ENCODE results near the gene ZNF385C.

Gene ZNF385C

DNA sequence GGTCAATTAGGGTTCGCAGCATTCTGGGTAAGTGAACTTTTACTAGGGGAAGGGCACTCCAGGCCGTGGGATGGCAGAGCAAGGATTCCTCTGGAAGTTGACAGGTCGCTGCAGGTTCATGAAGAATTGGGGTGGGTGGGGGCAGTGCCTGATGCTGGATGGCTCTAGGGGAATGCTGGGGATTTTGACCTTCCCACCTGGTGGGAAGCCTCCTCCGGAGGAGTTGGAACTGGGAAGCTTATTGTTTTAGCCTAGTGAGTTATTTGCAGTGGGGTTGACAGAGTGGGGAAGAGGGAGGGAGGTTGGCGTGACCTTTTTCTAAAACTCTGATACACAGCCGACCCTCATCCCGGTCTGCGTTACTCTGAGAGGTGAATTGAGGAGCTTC is 47.3 kb downstream of the ZNF385C start:
- DNase-seq (ENCODE audit: low read depth, low spot score): no peak

DNA sequence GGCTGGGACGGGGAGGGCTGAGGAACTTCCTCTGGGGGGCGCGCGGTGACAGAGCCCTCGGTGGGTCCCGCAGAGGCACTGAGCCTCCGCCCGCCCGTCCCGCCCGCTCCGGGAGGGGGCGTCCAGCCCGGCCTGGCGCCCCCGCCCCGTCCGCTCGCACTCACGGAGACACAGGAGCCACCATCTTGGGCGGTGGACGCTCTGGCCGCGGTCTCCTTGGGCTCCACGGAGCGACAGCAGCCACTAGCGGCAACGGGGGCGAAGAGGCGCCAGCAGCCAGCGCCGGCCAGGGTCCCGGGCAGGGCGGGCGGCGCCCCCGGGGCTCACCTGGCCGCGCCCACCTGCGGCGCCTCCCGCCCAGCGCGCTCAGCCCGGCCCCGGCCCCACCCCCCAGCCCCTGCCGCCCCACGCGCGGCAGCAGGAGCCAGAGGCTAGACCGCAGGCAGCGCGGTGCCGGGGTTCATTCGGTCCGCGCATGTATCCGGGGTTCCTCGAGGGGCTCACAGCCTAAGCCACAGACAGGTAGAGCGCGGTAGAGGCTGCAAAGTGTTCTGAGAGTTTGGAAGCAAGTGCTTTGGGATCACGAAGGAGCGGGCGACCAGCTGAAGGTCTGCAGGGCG is 47.8 kb downstream of the ZNF385C start, which contains the start of gene C17orf113:
Gene C17orf113 (minus strand): TSS at position 209 of the 620 bp plus-strand sequence. CDS start 7,225 bp downstream, outside the sequence.
- DNase-seq (ENCODE audit: low read depth, low spot score): peak; percentile 50

DNA sequence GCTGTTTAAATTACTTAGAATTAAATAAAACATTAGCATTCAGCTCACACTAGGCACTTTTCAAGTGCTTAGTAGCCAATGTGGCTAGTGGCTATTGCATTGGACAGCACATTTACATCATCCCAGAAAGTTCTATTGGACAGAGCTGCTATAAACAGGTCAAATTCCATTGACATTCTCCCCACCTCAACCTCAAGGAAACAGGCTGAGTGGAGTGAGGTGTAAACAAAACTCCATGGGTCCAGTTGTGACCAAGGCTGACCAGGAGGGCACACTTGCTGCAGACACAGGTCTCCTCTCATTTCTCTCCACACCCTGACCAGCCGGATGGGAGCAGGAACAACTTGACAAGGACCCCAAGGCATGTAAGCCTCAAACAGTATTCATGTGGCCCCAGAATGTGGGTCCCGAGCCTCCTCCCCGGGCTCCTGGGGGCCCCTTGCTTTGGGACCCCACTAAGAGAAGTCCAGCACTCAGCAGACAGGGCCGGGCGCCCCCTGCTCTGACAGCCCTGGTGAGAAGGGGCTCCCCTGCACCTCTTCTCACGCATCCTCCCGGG is 48.4 kb downstream of the ZNF385C start:
- peak; percentile 35 for DNase-seq (ENCODE audit: low read depth, low spot score)

DNA sequence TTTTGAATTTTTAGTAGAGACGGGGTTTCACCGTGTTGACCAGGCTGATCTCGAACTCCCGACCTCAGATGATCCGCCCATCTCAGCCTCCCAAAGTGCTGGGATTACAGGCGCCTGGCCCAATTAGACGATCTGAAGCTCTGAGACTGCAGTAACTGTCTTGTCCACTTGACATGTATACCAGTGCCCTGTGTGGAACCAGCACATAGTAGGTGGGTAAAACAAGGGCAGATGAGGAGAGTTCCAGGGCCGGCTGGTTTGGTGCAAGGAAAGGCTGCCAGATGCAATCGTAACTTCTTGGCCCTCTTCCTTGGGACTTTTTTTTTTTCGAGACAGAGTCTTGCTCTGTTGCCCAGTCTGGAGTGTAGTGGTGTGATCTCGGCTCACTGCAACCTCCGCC is 50.9 kb downstream of the ZNF385C start:
- DNase-seq (ENCODE audit: low read depth, low spot score): no peak

DNA sequence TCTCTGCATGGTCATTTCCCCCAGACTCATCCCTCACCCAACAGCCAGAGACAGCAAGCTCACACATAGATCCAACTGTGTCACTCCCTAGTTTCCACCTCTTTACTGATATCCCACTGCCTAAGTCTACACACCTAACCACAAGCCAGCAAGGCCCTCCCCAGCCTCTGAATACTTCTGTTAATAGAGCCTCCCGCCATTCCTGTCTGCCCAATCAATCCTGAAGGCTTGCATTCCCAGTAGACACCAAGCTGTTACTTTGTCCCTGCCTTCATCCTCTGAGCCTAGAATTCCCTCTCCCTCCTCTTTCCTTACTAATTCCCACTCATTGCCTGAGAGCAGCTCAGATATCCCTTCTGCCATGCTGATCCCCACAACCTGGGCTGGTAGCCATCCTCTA is 52.6 kb downstream of the ZNF385C start:
- DNase-seq (ENCODE audit: low read depth, low spot score): no peak

DNA sequence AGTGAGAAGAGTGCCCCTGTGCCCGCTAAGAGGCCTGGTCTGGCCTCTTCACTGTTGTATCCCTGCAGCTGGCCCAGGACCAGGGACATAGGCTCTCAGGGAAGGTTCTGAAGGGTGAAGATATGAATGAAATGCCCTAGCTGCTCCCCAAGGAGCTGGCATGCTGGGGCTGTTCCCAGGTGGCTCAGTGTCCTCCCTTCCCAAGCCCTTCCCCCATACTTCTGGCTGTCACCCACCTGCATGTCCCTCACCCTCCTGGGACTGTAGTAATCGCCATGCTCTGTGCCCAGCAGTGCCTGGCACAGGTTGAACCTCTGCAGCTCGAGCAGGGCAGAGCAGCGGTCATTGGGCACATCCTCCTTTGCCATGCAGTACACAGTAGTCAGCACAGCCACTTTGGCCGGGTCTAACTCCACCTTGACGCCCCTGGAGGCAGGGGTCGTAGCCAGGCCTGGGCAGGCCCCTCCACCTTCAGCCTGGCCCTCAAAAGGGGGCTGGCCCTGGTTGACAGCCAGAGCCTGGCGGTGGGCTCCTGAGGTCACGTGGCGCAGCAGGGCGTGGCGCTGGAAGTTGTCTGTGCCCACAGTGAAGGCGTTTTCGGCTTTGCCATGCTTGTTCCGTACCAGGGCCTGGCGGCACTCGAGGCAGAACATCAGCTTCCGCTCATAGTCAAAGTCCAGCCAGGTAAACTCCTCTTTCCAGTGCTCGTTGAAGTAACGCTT is 55.5 kb downstream of the ZNF385C start:
- DNase-seq (ENCODE audit: low read depth, low spot score): no peak

DNA sequence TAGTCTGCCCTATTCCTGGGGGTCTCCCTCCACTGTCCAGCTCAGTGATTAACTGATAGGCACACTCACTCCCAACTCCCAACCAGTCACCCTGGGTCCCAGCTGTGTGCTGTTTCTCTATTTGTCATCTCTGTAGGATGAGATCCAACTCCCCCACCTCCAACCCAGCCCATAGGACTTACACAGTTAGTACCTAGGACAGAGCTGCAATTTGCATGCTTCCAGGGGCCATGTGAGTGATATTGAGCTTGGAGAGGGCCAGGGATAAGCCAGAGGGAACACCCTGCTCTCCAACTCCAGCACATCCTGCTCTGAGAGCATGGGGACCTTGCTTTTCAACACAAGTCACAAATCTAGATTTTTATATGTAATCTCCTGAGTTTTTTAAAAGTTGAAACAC is 56.7 kb downstream of the ZNF385C start:
- no peak for DNase-seq (ENCODE audit: low read depth, low spot score)

DNA sequence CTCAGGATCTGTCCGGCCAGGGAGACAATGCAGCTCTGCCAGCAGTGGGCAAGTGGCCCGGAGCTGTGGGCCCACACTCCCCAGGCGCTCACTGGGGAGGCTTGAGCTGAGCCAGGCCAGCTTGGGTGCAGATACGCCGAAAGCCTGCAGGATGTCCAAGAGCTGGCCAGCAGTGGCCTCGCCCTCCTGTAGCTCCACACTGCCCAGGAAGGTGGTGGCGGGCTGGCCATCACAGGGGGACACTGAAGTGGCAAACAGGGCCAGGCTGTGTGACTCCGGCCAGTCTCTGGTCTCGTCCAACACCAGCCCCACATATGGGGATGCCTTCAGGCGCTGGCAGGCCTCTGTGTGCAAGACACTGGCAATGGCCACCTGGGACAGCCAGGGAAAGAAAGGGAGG is 57.5 kb downstream of the ZNF385C start:
- DNase-seq (ENCODE audit: low read depth, low spot score): no peak

DNA sequence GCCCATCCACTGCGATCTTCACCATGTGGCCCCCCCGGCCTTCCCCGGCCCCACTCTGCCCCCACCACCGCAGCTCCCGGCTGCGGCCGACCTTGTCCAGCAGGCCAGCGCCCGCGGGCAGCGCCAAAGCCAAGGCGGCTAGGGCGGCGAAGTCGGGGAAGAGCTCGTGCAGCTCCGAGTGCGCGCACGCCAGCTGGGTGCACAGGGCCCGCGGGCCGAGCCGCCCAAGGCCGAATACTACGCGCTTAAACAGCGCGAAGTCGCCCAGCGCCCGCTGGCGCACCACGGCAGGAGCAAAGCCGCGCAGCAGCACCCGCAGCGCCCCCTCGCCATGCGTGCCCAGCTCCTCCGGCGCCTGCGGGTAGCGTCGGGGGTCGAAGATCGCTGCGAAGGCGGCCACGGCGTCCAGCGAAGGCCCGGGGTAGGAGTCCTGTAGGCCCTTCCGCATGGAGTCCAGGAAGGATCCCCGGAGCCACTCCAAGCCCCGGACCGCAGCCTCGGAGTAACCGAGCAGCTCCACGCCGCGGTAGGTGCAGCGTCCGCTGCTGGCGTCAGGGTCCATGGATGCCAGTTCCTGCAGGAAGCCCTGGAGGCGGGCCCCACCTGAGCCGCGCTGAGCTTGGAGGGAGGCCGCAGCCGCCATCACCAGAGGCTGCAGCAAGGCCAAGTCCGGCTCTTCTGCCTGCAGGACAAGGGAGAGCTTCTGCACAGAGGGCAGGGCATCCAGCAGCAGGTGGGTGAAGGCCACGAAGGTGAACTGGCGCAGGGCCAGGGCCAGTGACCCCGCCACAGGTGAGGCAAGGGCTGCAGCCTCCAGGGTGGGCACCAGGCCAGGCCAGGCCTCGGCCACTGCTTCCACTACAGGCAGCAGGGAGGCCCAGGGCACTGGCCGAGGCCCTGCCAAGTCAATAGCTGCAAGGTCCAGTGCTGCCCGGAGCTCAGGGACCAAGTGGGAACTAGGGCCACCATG is 58.2 kb downstream of the ZNF385C start:
- peak; percentile 26 for DNase-seq (ENCODE audit: low read depth, low spot score)

DNA sequence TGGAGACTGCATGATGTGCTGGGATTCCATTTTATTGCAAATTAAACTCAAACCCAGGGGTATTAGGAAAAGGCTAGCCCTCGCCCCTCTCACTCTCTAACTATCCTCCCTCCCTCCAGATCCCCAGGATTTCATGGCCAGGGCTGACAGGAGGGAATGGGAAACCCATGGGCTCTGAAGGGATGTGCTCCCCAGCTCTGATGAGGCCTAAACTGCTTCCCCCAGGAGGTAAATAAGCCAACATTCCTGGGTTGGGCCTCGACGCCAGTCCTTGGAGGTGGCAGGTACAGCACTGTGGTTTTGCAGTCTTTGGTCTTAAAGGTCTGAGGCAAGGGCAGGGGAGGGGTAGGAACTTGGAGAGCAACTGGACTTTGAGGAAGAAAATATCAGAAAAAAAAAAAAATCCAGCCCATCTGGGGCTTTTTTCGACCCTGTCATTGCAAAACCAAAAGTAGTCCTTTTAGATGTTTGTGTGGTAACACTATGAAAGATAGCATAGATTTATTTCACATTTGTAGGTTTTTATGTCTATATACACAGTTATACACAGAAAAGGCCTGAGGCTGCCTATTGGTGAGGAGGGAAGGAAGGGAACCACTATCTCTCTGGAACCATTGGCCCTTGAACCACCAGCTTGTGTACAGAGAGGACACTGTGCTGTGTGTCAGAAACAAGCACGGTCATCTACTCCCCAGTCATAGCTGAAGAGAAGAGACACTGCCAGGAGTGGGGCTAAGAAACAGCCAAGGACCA is 59.9 kb downstream of the ZNF385C start:
- no peak for DNase-seq (ENCODE audit: low read depth, low spot score)

DNA sequence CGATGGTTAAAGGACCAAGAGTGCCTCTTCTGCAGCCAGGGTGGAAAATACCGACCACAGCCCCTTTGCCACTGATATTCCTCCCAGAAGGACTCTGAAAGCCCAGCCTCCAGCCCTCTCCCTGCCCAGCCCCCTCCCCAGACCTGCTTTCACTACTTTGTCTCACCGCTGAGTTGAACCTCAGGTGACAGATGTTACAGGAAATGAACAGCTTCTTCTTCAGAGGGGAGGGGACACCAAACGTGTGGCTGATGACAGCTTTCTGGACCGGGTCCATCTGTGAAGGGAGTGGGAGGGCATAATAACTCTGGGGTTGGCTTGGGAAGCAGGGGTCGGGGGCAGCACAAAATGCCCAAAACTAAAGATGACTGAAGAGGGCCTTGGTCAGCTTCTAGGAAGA is 64.2 kb downstream of the ZNF385C start:
- no peak for DNase-seq (ENCODE audit: low read depth, low spot score)

DNA sequence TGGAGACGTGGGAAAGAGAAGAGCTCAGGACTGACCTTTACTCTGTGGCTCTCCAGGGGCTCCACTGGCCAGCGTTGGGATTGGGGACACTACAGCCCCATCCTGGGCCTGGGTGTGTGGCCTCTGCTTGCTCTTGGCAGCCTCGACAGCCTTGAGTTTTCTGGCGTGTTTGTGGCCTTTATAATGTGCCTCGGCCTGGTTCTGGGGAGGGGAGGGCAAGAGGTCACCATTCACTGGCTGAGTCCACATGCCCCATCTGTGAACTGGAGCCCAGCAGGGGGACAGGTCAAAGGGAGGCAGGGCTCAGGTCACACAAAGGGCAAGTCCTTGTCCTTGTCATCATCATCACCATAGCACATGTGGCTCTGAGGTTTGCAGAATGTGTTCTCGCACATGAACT is 66.7 kb downstream of the ZNF385C start:
- DNase-seq (ENCODE audit: low read depth, low spot score): no peak

DNA sequence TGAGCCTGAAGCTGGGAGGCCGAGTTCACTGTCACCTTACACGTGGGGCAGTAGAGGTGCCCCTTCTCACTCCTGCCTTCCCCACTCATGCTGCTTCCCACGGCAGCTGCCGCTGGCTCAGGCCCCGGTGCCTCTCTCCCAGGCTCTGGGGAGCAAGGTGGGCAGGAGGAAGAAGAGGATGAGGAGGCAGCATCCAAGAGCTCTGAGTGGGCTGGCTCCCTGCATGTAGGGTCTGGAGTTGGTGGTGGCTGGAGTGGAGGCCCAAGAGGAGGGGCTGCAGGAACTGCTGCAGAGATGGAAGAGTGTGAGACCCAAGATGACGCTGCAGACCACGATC is 69.5 kb downstream of the ZNF385C start:
- no peak for DNase-seq (ENCODE audit: low read depth, low spot score)

DNA sequence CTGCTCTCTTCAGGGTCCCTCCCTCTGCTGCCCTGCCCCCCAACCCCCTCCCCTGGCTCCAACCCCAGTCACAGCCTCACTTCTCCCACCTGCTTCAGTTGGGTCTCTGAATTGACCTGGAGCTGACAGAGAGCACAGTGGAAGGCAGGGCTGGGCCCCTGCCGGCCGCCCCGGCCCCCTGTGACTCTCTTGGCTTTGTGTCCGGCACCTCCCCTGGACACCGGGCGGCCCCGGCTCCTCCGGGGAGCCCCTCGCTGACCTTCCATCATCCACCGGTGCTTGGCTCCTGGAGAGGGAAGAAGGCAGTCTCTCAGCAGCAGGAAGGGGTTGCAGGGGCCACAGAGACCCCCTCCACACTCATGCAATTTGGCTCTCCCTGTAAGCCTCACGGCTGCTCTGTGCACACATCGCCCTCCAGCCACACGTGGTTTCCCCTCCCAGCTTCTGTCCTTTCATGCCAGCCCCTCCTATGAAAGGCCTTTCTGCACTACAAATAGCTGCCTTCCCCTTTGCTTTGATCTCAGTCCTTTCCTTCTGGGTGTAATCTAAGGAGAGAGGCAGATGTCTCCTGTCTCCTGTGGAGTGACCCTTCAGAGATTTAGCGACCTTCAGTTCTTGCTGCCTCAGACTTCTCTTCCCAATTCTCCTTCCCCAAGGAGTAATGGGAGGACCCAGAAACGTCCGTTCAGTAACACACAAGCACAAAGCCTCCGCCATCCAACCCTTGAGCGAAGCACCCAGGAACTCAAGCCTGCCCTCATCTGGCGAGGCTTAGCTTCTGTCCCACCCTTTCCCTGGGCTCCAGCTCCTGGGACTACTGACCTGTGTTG is 70.1 kb downstream of the ZNF385C start:
- peak; percentile 86 for DNase-seq (ENCODE audit: low read depth, low spot score)

DNA sequence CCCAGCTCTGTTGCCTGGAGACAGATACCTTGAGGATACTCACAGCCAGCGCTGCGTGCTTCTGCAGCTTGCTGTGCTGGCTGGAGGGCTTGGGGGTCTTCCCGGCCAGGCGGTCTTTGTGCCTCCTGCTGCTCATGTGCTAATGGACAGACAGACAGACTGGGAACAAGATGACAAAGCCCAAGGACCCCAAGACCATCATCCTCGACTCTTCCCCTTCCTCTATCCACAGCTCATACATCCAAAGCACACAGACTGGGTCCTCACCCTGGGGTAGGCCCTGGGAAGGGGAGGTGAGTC is 70.7 kb downstream of the ZNF385C start:
- no peak for DNase-seq (ENCODE audit: low read depth, low spot score)

DNA sequence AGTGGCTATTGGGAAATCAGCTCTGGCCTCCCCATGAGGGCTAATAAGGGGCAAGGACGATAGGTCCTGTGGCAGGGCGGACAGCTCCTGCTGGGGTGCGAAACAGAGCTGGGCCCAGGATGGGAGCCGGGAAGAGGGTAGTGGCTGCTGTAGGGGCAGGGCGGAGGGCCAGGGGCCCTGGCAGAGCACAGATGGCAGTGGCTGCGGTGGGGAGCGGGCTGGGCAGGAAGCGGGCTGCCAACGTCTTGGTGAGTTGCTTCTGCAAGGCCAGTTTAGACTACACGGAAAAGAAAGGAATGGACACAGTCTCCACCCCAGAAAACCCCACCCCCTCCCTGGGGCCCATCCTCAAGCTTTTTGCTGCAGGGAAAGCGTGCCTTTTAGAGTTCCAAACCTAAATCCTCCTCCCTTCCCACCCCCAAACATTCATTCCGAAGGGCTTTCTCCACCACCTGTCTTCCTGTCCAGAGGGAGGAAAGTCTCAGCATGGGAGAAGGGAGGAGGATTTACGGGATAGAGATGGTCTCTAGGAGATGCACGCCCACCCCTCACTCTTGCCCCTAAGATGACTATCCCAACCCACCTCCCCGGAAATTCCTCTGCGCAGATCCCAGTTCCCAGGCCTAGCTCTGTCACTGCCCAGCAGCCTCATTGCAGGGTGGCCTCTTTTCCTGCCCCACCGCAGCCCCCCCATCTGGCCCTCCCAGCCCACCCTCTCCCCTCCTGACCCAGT is 71.2 kb downstream of the ZNF385C start:
- no peak for DNase-seq (ENCODE audit: low read depth, low spot score)

DNA sequence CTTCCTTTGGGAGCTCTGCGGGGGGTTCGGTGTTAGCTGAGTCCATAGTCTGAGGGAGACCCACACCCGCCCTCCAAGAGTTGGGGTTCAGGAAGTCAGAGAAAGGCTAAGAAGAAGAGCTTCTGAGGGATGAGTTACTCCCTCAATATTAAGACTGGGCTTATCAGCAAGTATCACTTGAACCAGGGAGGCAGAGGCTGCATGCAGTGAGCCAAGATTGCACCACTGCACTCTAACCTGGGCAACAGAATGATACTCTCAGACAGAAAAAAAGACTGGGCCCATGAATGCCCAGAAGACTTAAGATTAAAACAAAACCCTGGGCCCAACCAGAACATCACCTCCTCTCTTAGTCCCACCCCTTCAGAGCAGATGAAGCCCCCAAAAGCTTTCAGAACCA is 72.3 kb downstream of the ZNF385C start:
- no peak for DNase-seq (ENCODE audit: low read depth, low spot score)

DNA sequence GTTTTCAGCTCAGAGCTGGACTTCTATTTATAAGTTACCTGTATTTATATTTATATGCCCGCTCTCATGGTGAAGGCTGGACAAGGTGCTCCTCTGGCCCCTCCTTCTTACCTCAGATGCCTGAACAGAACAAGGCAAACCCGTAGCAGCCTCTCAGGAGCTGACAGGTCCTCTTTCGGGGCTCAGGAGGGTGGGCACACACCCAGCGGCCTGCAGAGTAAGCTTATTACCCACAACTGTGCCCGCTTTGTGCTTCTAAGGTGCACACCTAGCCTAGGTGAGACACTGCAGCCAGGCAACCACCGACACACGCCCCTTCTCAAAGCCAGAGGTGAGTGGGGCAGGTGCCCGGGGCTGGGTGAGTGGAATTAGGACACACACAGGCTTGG is 73.1 kb downstream of the ZNF385C start:
- DNase-seq (ENCODE audit: low read depth, low spot score): no peak

DNA sequence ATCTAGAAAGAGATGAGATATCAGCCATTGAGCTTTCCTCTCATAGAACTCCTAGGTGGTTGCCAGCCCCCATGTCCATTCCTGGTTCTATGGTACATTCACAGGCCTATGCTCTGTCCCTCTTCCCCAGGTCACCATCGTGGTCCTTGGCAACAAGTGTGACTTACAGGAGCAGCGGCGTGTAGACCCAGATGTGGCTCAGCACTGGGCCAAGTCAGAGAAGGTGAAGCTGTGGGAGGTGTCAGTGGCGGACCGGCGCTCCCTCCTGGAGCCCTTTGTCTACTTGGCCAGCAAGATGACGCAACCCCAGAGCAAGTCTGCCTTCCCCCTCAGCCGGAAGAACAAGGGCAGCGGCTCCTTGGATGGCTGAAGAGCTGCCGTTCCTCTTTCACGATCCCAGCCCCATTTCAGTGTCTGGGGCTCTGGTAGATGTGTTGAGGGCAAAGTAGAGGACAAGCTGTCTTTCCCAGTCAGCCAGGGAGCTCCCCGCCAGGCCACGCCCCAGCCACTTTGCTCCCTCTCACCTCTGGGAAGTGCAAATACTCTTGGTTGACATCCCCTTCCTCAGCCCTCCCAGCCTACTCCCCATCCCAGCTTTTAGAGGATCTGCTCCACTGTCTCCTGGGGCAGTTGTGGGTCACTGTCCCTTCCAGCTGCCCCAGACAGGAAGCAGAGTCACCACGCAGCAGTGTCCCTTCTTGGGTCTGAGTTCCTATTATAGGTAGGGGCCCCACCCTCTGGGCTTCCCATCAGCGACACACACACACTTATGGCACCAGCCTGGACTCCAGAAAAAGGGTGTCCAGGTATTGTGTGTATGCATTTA is 74.5 kb downstream of the ZNF385C start:
- no peak for DNase-seq (ENCODE audit: low read depth, low spot score)
